Endodermal cell (in vitro differentiated cells): Measurements from ENCODE around the gene ERGIC1. TPM values are rescaled to one million over a fixed set of nuclear protein-coding genes. Genes with fewer than 3 reads are reported as not detected.
"Not testable (repeated sequence)": the region's sequence is repeated elsewhere in the genome, so short reads cannot be mapped to it uniquely, and the experiment has no call there.

ENCODE experiments used
- DNase-seq: peaks from one replicate; pipeline ENCODE4 v3.0.0-alpha.2; 2017
- H3K27ac ChIP-seq: 2 replicates; pipeline ENCODE4 v1.5.1; 2013; ENCODE audit warnings: mild to moderate bottlenecking, low read depth, low read length, moderate library complexity
- H3K27me3 ChIP-seq: 2 replicates; pipeline ENCODE4 v1.6.1; 2013; ENCODE audit warnings: mild to moderate bottlenecking, low read length, moderate library complexity; ENCODE audit not compliant: insufficient read depth, control insufficient read depth, poor library complexity, severe bottlenecking
- H3K36me3 ChIP-seq: 2 replicates; pipeline ENCODE4 v1.7.0; 2013; ENCODE audit warnings: mild to moderate bottlenecking, low read length, moderate library complexity; ENCODE audit not compliant: control insufficient read depth, insufficient read depth
- H3K4me1 ChIP-seq: one replicate; pipeline ENCODE4 v1.7.0; 2013; ENCODE audit warnings: low read length; ENCODE audit not compliant: control insufficient read depth, insufficient read depth
- H3K4me3 ChIP-seq: 2 replicates; pipeline ENCODE4 v1.5.1; 2013; ENCODE audit warnings: mild to moderate bottlenecking, low read length, moderate library complexity
- H3K9ac ChIP-seq: 2 replicates; pipeline ENCODE4 v1.6.1; 2013; ENCODE audit warnings: mild to moderate bottlenecking, low read length, moderate library complexity; ENCODE audit not compliant: poor library complexity, severe bottlenecking; ENCODE audit errors: extremely low read depth
- H3K9me3 ChIP-seq: 2 replicates; pipeline ENCODE4 v1.6.1; 2013; ENCODE audit warnings: mild to moderate bottlenecking, low read length, moderate library complexity; ENCODE audit not compliant: control insufficient read depth
- H3K27ac Mint-ChIP-seq: 2 replicates; pipeline ENCODE4 v1.8.0; 2020; ENCODE audit warnings: mixed read lengths
- H3K27me3 Mint-ChIP-seq: 2 replicates; pipeline ENCODE4 v1.8.0; 2021; ENCODE audit warnings: mild to moderate bottlenecking, mixed read lengths; ENCODE audit not compliant: insufficient read depth
- H3K36me3 Mint-ChIP-seq: 2 replicates; pipeline ENCODE4 v1.8.0; 2020; ENCODE audit warnings: low read depth, mixed read lengths
- H3K4me1 Mint-ChIP-seq: 2 replicates; pipeline ENCODE4 v1.8.0; 2020; ENCODE audit warnings: mixed read lengths
- H3K4me3 Mint-ChIP-seq: 2 replicates; pipeline ENCODE4 v1.8.0; 2020; ENCODE audit warnings: mild to moderate bottlenecking, moderate library complexity, mixed read lengths
- H3K9me3 Mint-ChIP-seq: 2 replicates; pipeline ENCODE4 v1.8.0; 2020; ENCODE audit warnings: mild to moderate bottlenecking, mixed read lengths
- WGBS, 2 experiments: methylation state at CpG; one replicate each; pipeline versions ENCODE4 v1.1.5 to v1.1.7; 2013; ENCODE audit warnings: missing lambda C conversion rate in 2 of 2, mixed read lengths in 1 of 2; ENCODE audit not compliant: insufficient coverage in 1 of 2, insufficient read length in 1 of 2; 5-methylcytosine and 5-hydroxymethylcytosine counted together
- total RNA-seq, 2 donors: library from RNA; stranded (reverse); fragmentation: NEBNext Ultra II Directional in 1 of 2; extraction: Animal tissue kit (Norgen Biotek cat#: 25700) in 1 of 2; gene quantifications; 2 replicates in 1 of 2; 3 replicates in 1 of 2; pipeline ENCODE4 v1.2.1, GENCODE V29; 2021
- TF ChIP-seq, protein P1 (sequence below): fragments of 200-600 bp; sonication (generic); conservative IDR thresholded peaks from 2 replicates; pipeline ENCODE4 v1.5.0; 2021; ENCODE audit warnings: antibody characterized with exemption, mild to moderate bottlenecking

The ERGIC1 gene
- total RNA-seq, 2 donors from 2014 or later, result 81.9 to 94.8 TPM

- DNase-seq, result no peak
- Mint-ChIP-seq H3K4me1 (peaks cover 34% of the 10 kb centered on the region), H3K36me3 (peaks cover 14% of the 10 kb centered on the region), H3K27ac (no peak overlapping the region), H3K4me3 (no peak overlapping the region), H3K27me3 (no peaks in the 10 kb centered on the region), H3K9me3 (no peaks in the 10 kb centered on the region)
- 85 to 100% methylated on average over 1 to 5 of the region's 5 CpGs for WGBS, 2 experiments
- TF ChIP-seq, protein P1, sequence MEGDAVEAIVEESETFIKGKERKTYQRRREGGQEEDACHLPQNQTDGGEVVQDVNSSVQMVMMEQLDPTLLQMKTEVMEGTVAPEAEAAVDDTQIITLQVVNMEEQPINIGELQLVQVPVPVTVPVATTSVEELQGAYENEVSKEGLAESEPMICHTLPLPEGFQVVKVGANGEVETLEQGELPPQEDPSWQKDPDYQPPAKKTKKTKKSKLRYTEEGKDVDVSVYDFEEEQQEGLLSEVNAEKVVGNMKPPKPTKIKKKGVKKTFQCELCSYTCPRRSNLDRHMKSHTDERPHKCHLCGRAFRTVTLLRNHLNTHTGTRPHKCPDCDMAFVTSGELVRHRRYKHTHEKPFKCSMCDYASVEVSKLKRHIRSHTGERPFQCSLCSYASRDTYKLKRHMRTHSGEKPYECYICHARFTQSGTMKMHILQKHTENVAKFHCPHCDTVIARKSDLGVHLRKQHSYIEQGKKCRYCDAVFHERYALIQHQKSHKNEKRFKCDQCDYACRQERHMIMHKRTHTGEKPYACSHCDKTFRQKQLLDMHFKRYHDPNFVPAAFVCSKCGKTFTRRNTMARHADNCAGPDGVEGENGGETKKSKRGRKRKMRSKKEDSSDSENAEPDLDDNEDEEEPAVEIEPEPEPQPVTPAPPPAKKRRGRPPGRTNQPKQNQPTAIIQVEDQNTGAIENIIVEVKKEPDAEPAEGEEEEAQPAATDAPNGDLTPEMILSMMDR, result no peak
- H3K4me1 ChIP-seq, result peaks cover 5% of the 10 kb centered on the region
- H3K36me3 ChIP-seq, result peaks cover 3% of the 10 kb centered on the region
- no peak overlapping the region for H3K27ac ChIP-seq
- no peak overlapping the region for H3K4me3 ChIP-seq
- H3K9me3 ChIP-seq, result no peaks in the 10 kb centered on the region
- no peak overlapping the region for H3K9ac ChIP-seq
- no peaks in the 10 kb centered on the region for H3K27me3 ChIP-seq
Observed at GRCh38 chr5:172862165-172862801, 28.2 kb downstream of the ERGIC1 start.

- not testable (repeated sequence) for H3K27me3 Mint-ChIP-seq, H3K9me3 Mint-ChIP-seq, DNase-seq, H3K4me3 Mint-ChIP-seq, H3K9me3 ChIP-seq, H3K27ac Mint-ChIP-seq, H3K27ac ChIP-seq, H3K36me3 ChIP-seq, H3K4me3 ChIP-seq, H3K27me3 ChIP-seq, H3K9ac ChIP-seq, H3K36me3 Mint-ChIP-seq
- H3K4me1 ChIP-seq, result peaks cover 11% of the 10 kb centered on the region
- peaks cover 25% of the 10 kb centered on the region for H3K4me1 Mint-ChIP-seq
- 88 to 92% methylated on average over 4 of the region's 4 CpGs for WGBS, 2 experiments
Observed at GRCh38 chr5:172864171-172864570, 30.1 kb downstream of the ERGIC1 start.

DNA sequence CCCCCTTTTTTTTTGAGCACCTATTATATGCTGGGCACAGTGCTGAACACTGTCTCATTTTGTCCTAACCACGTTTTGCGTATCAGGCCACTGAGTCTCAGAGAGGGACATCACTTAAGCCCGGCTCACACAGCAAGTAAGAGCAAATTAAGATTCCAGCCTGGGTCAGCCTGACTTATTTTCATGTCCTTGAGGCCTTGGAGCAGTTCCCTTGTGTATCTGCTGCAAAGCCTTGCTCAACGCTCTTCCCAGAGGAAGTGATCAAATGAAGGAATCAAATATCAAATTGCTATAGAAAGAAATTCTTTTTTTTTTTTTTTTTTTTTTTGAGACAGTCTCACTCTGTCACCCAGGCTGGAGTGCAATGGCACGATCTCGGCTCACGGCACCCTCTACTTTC is 30.7 kb downstream of the ERGIC1 start:
- H3K9me3 ChIP-seq, result no peaks in the 10 kb centered on the region
- H3K4me3 ChIP-seq, result no peak overlapping the region
- peaks cover 11% of the 10 kb centered on the region for H3K4me1 ChIP-seq
- Mint-ChIP-seq H3K27me3 (no peaks in the 10 kb centered on the region), H3K4me3 (no peak overlapping the region), H3K36me3 (peaks cover 9% of the 10 kb centered on the region), H3K27ac (no peak overlapping the region), H3K9me3 (no peaks in the 10 kb centered on the region), H3K4me1 (peaks cover 23% of the 10 kb centered on the region)
- no peak overlapping the region for H3K9ac ChIP-seq
- no peak for DNase-seq
- H3K27ac ChIP-seq, result no peak overlapping the region
- H3K36me3 ChIP-seq, result peaks cover 8% of the 10 kb centered on the region
- H3K27me3 ChIP-seq, result no peaks in the 10 kb centered on the region
- WGBS, 2 experiments, result 76 to 96% methylated on average over 6 to 7 of the region's 7 CpGs
- TF ChIP-seq, protein P1, result no peak

GRCh38 chr5:172866378-172866777 is 32.3 kb downstream of the ERGIC1 start:
- DNase-seq, result no peak
- peaks cover 5% of the 10 kb centered on the region for H3K36me3 Mint-ChIP-seq
- H3K27me3 ChIP-seq, result no peaks in the 10 kb centered on the region
- H3K9me3 Mint-ChIP-seq, result no peaks in the 10 kb centered on the region
- no peak overlapping the region for H3K27ac Mint-ChIP-seq
- H3K4me3 ChIP-seq, result no peak overlapping the region
- H3K27ac ChIP-seq, result no peak overlapping the region
- peaks cover 5% of the 10 kb centered on the region for H3K36me3 ChIP-seq
- H3K4me1 ChIP-seq, result peaks cover 11% of the 10 kb centered on the region
- H3K4me1 Mint-ChIP-seq, result peaks cover 23% of the 10 kb centered on the region
- TF ChIP-seq, protein P1, result no peak
- no peaks in the 10 kb centered on the region for H3K9me3 ChIP-seq
- H3K27me3 Mint-ChIP-seq, result no peaks in the 10 kb centered on the region
- no peak overlapping the region for H3K9ac ChIP-seq
- 89 to 92% methylated on average over 3 to 4 of the region's 4 CpGs for WGBS, 2 experiments
- H3K4me3 Mint-ChIP-seq, result no peak overlapping the region
